Stimulated activated CD8-positive, alpha-beta memory T cell treated with anti-CD3 and anti-CD28 coated beads, Interleukin-7, amount 100 ng/mL, for 1 hour (primary cell): ENCODE data around the gene BRD3OS.

Experiments
- DNase-seq, 2 donors: peaks; one replicate each; pipeline ENCODE4 v3.0.0-alpha.2; 2020; ENCODE audit warnings: low read depth in 2 of 2

Gene BRD3OS

GRCh38 chr9:134004881-134005280 is 20.4 kb upstream of the BRD3OS start:
- no peak for DNase-seq

- no peak for DNase-seq
Measured at GRCh38 chr9:134005381-134005780, 19.9 kb upstream of the BRD3OS start.

GRCh38 chr9:134007150-134007549 is 18.1 kb upstream of the BRD3OS start:
- DNase-seq: no peak

DNA sequence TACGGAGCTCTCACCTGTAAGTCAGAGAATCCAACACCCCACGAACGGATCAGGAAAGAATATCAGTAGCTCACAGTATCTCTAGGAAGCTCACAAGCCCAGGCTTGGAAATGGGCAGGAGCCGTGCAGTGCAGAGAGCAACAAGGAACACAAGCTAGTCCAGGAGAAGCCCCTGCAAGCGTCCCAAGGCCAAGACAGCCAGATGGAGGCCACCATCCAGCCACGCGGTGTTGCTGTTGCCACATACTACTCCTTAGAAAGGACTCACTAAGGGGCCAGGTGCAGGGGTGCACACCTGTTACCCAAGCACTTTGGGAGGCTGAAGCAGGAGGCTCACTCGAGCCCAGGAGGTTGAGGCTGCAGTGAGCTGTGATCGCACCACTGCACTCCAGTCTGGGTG is 17.7 kb upstream of the BRD3OS start:
- DNase-seq: no peak

GRCh38 chr9:134010310-134011173 is 14.7 kb upstream of the BRD3OS start:
- no peak for DNase-seq

DNA sequence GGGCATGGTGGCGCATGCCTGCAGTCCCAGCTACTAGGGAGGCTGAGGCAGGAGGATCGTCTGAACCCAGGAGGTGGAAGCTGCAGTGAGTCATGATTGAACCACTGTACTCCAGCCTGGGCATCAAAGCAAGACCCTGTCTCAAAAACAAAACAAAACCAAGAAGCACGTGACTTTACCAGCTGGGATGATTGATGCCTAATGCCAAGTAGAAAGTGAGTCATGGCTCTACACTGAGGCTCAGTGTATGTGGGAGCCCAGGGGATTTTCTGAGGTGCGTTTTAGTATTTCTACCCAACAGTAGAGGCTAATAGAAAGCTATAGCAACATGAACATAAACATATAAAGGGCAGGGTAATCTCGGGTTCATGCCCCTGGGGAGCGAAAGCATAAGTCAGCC is 13.9 kb upstream of the BRD3OS start:
- DNase-seq: no peak

- no peak for DNase-seq
Measured at GRCh38 chr9:134014946-134015345, 10.3 kb upstream of the BRD3OS start.

- DNase-seq: no peak
Measured at GRCh38 chr9:134024214-134024792, 978 bp upstream of the BRD3OS start.

GRCh38 chr9:134025606-134026541 is 593 bp downstream of the BRD3OS start:
- peak in 1 of 2 donors; percentile 19 for DNase-seq

GRCh38 chr9:134026581-134026980 is 1.3 kb downstream of the BRD3OS start:
- no peak for DNase-seq

- no peak for DNase-seq
Measured at GRCh38 chr9:134026981-134027380, 1.7 kb downstream of the BRD3OS start.

DNA sequence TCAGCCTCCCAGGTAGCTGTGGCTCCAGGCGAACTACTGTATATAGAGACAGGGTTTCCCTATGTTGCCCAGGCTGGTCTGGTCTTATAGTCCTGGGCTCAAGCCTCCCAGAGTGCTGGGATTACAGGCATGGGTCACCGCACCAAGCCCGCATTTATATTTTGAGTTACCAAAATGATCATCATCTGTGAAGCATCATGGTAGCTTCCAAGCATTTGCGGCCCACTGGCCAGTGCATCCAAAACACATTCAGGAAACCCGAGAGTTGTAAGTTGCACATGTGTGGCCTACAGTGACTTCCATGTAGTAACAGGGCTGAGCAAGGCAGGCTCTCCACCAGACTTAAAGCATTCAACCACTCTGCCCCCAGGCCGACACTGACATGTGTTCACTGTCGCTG is 2.3 kb downstream of the BRD3OS start:
- no peak for DNase-seq

- DNase-seq: no peak
Measured at GRCh38 chr9:134028076-134028475, 2.8 kb downstream of the BRD3OS start.

DNA sequence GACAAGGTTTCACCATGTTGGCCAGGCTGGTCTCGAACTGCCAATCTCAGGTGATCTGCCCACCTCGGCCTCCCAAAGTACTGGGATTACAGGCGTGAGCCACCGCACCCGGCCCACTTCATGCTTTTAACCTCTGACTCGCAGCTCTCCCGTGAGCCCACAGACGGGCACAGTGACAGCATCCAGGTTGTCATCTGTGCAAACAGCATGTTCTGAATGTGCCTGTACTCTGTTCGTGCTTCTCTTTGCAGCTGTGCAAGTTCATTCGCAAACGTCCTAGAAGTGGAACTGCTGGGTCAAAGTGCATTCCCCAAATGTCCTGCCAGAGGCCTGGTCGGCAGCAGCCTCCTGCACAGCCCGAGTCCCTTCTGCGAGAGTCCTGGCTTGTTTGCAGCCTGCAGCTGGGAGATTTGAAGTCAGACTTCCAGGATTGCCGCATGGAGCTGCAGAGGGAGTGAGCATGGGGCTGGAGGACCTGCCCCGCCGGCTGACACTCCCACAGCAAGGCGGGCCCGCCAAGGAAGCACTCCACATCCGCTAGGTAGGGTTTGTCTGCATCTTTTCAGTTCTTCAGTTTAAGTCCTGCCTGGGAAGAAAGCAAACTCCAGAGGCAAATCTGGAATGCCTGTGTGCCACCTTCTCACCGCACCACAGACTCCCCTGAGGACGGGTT is 3.4 kb downstream of the BRD3OS start:
- DNase-seq: no peak

DNA sequence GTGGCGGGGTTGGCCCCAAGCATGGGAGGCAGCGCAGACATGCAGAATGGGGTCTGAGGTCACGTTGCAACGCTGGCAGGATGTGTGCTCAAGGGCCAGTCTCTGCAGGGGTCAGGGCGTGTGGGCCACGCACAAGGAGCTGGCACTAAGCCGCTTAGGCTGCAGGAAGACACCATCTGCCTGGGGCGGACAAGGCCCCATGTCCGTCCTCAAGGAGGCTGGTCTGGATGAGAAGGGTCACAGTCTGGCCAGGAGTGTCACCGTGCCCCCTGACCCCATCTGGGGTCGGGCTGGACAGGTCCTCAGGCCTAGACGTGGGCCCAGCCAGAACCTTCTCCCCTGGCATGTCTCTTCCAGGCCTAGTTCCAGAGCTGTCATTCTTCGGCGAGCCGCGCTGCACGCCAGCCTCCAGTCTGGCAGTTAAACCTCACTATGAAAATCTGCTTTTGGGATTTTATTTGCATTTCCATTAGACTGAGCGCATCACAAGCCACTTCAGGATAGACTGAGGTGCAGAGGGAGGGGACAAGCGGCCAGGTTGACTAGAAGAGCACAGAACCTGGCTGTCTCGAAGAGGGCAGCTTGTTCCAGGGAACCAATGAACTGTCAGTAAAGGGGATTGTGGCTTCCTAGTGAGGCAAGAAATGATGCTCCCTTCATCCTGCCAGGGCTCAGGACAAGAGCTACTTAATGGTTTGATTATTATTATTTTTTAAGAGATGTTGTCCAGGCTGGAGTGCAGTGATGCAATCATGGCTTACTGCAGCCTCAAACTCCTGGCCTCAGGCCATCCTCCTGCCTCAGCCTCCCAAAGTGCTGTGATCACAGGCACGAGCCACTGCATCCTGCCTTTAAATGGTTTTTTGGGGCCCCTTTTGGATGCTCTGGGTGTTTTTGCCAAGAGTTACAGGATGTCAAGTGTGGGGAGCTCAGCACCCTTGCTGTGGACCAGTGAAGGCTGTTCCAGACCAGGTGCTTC is 4.3 kb downstream of the BRD3OS start:
- no peak for DNase-seq

DNA sequence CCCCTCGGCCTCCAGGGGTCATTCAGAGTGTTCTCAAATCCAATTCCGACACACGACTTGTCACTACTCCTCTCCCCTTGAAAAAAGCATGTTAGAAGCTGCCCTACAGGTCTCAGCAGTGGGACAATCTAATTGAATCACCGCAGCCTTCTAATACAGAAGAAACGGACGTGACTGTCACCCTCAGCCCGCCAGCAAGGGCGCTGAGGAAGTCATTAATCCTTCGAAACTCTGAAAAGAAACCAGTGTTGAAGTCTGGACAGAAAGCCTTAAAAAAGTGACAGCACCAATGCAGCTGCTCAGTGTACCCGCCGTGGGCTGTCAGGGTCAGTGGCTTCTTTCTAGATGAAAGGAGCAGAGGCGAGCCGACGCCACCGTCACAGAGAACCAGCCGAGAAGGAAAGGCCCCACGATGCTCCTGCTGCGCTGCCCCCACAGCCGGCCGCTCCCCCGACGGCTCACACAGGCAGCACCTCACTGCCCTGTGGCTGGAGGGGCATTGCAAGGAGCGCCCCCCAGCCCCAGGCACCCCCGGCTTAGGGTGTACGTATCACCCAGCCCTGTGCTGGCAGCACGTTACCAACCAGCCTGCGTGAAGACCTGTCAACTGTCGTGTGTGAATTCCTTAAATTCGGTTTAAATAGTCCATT is 5.7 kb downstream of the BRD3OS start:
- no peak for DNase-seq

DNA sequence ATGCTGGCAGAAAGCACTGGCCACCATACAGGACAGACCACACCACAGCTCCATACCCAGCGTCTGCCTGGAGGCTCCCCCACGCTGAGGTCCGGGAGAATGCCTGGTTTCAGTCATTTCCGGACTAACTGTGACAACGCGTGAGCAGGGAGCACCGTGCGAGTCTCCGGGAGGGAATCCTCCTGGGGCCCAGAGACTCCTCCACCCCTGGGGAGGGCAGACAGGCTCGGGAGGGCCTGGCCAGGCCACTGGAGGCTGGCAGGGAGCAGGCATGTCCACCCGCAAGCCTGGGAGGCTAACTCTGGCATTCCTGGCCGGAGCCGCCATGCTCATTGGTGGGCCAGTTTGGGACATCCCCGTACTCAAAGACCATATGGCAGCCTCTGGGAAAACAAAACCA is 6.5 kb downstream of the BRD3OS start:
- DNase-seq: no peak

DNA sequence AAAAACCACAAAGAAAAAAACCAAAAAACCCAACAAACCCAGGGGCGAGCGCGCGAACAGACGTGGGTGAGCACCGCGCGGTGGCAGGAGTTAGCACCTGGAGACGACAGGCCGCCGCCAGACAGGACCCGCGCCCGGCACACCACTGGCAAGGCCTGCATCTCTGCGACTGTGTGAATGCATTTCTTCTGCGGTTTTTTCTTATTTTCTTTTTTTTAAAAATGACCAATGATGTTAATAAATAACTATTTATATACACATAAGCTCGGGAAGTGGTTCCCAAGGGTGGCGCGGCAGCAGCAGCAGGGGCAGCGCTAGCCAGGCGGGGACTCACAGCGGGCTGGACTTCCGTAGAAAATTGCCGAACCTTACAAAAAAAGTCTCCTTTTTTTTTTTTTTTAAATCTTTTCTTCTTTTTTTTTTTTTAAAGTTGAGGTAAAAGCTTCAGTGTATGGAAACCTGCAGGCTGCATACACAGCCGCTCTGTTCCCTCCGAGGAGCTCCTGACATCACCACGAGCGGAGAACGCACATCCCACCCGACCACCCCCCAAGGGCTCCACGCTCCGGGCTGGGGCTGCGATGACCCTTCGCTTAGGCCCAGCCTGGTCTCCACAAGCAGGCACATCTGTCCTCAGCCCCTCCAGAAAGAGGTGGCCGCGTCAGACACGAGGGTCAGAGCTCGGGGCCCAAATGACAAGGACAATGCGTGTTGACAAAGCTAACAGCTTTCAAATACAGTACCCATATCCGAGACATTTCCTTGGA is 7.4 kb downstream of the BRD3OS start:
- no peak for DNase-seq

GRCh38 chr9:134033516-134034214 is 8.4 kb downstream of the BRD3OS start:
- no peak for DNase-seq
